ENCODE data around the gene DAPK1. TPM values are rescaled to one million over a fixed set of nuclear protein-coding genes. Genes with fewer than 3 reads are reported as not detected.

The DAPK1 gene
- total RNA-seq, 1 donor from 2014 or later: 35.1 TPM

GRCh38 chr9:87630266-87630665 is 132.6 kb downstream of the DAPK1 start:
- DNase-seq (ENCODE audit: low read depth) (no peak), FAIRE-seq (no peak)
- Histone ChIP-seq H3K9me3 (ENCODE audit: insufficient read depth, low read depth, low read length) (no peaks in the 10 kb centered on the region), H3K27me3 (ENCODE audit: insufficient read depth, low read length) (no peaks in the 10 kb centered on the region), H3K27ac (ENCODE audit: low read depth, low read length) (no peak overlapping the region), H3K79me2 (ENCODE audit: insufficient read depth, low read length) (no peaks in the 10 kb centered on the region), H4K20me1 (ENCODE audit: insufficient read depth, low read length) (no peaks in the 10 kb centered on the region), H3K36me3 (ENCODE audit: insufficient read depth, low read length) (no peaks in the 10 kb centered on the region), H3K4me2 (ENCODE audit: low read length) (no peak overlapping the region), H3K4me1 (ENCODE audit: insufficient read depth, low read length) (no peaks in the 10 kb centered on the region), H3K9ac (ENCODE audit: low read length) (no peak overlapping the region), H2AFZ (ENCODE audit: low read depth, low read length) (no peak overlapping the region), H3K4me3 (ENCODE audit: insufficient read depth, low read depth, low read length) (no peak overlapping the region)
- Mint-ChIP-seq H3K9me3 (ENCODE audit: unreplicated experiment) (no peaks in the 10 kb centered on the region), H3K27ac (ENCODE audit: unreplicated experiment) (no peak overlapping the region), H3K27me3 (ENCODE audit: low read depth, unreplicated experiment) (no peaks in the 10 kb centered on the region), H3K4me1 (ENCODE audit: low read depth, unreplicated experiment) (no peaks in the 10 kb centered on the region), H3K4me3 (ENCODE audit: unreplicated experiment) (no peak overlapping the region), H3K36me3 (ENCODE audit: low read depth, unreplicated experiment) (peaks cover 14% of the 10 kb centered on the region)
- no peak for TF ChIP-seq EZH2 (IDR thresholded peaks at IDR 0.05; ENCODE audit: insufficient read depth, low read length)
- TF ChIP-seq, protein P1, sequence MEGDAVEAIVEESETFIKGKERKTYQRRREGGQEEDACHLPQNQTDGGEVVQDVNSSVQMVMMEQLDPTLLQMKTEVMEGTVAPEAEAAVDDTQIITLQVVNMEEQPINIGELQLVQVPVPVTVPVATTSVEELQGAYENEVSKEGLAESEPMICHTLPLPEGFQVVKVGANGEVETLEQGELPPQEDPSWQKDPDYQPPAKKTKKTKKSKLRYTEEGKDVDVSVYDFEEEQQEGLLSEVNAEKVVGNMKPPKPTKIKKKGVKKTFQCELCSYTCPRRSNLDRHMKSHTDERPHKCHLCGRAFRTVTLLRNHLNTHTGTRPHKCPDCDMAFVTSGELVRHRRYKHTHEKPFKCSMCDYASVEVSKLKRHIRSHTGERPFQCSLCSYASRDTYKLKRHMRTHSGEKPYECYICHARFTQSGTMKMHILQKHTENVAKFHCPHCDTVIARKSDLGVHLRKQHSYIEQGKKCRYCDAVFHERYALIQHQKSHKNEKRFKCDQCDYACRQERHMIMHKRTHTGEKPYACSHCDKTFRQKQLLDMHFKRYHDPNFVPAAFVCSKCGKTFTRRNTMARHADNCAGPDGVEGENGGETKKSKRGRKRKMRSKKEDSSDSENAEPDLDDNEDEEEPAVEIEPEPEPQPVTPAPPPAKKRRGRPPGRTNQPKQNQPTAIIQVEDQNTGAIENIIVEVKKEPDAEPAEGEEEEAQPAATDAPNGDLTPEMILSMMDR (IDR thresholded peaks at IDR 0.05; ENCODE audit: insufficient read depth, low read depth, low read length): no peak

GRCh38 chr9:87630846-87631245 is 133.2 kb downstream of the DAPK1 start:
- Histone ChIP-seq H3K79me2 (ENCODE audit: insufficient read depth, low read length) (no peaks in the 10 kb centered on the region), H3K27me3 (ENCODE audit: insufficient read depth, low read length) (no peaks in the 10 kb centered on the region), H2AFZ (ENCODE audit: low read depth, low read length) (no peak overlapping the region), H3K4me3 (ENCODE audit: insufficient read depth, low read depth, low read length) (no peak overlapping the region), H3K9me3 (ENCODE audit: insufficient read depth, low read depth, low read length) (no peaks in the 10 kb centered on the region), H3K9ac (ENCODE audit: low read length) (no peak overlapping the region), H4K20me1 (ENCODE audit: insufficient read depth, low read length) (no peaks in the 10 kb centered on the region), H3K4me1 (ENCODE audit: insufficient read depth, low read length) (no peaks in the 10 kb centered on the region), H3K36me3 (ENCODE audit: insufficient read depth, low read length) (no peaks in the 10 kb centered on the region), H3K4me2 (ENCODE audit: low read length) (no peak overlapping the region), H3K27ac (ENCODE audit: low read depth, low read length) (no peak overlapping the region)
- no peak overlapping the region for H3K4me3 Mint-ChIP-seq (ENCODE audit: unreplicated experiment)
- H3K9me3 Mint-ChIP-seq (ENCODE audit: unreplicated experiment): no peaks in the 10 kb centered on the region
- no peaks in the 10 kb centered on the region for H3K27me3 Mint-ChIP-seq (ENCODE audit: low read depth, unreplicated experiment)
- FAIRE-seq (no peak), DNase-seq (ENCODE audit: low read depth) (no peak)
- H3K27ac Mint-ChIP-seq (ENCODE audit: unreplicated experiment): no peak overlapping the region
- no peaks in the 10 kb centered on the region for H3K4me1 Mint-ChIP-seq (ENCODE audit: low read depth, unreplicated experiment)
- H3K36me3 Mint-ChIP-seq (ENCODE audit: low read depth, unreplicated experiment): peaks cover 14% of the 10 kb centered on the region
- TF ChIP-seq, protein P1 (IDR thresholded peaks at IDR 0.05; ENCODE audit: insufficient read depth, low read depth, low read length): no peak
- TF ChIP-seq EZH2 (IDR thresholded peaks at IDR 0.05; ENCODE audit: insufficient read depth, low read length): no peak

- no peak for FAIRE-seq
- no peaks in the 10 kb centered on the region for H3K9me3 Mint-ChIP-seq (ENCODE audit: unreplicated experiment)
- Histone ChIP-seq H3K4me2 (ENCODE audit: low read length) (no peak overlapping the region), H3K4me1 (ENCODE audit: insufficient read depth, low read length) (peaks cover 10% of the 10 kb centered on the region), H3K9ac (ENCODE audit: low read length) (no peak overlapping the region), H3K27me3 (ENCODE audit: insufficient read depth, low read length) (no peaks in the 10 kb centered on the region), H3K79me2 (ENCODE audit: insufficient read depth, low read length) (no peaks in the 10 kb centered on the region), H3K36me3 (ENCODE audit: insufficient read depth, low read length) (no peaks in the 10 kb centered on the region), H3K9me3 (ENCODE audit: insufficient read depth, low read depth, low read length) (no peaks in the 10 kb centered on the region), H3K4me3 (ENCODE audit: insufficient read depth, low read depth, low read length) (no peak overlapping the region), H2AFZ (ENCODE audit: low read depth, low read length) (no peak overlapping the region), H3K27ac (ENCODE audit: low read depth, low read length) (no peak overlapping the region), H4K20me1 (ENCODE audit: insufficient read depth, low read length) (no peaks in the 10 kb centered on the region)
- DNase-seq (ENCODE audit: low read depth): no peak
- H3K27ac Mint-ChIP-seq (ENCODE audit: unreplicated experiment): no peak overlapping the region
- peaks cover 21% of the 10 kb centered on the region for H3K36me3 Mint-ChIP-seq (ENCODE audit: low read depth, unreplicated experiment)
- no peaks in the 10 kb centered on the region for H3K4me1 Mint-ChIP-seq (ENCODE audit: low read depth, unreplicated experiment)
- H3K27me3 Mint-ChIP-seq (ENCODE audit: low read depth, unreplicated experiment): no peaks in the 10 kb centered on the region
- no peak overlapping the region for H3K4me3 Mint-ChIP-seq (ENCODE audit: unreplicated experiment)
- TF ChIP-seq EZH2 (IDR thresholded peaks at IDR 0.05; ENCODE audit: insufficient read depth, low read length): no peak
- TF ChIP-seq, protein P1 (IDR thresholded peaks at IDR 0.05; ENCODE audit: insufficient read depth, low read depth, low read length): no peak
These were observed 138.2 kb downstream of the DAPK1 start for GRCh38 chr9:87635656-87636501.
